Esophagus muscularis mucosa (tissue), 4 donors: ENCODE measurements around the gene YIPF6.

Experiments
- EP300 ChIP-seq: sonication (generic); formaldehyde crosslinking; IDR thresholded peaks from one replicate; pipeline ENCODE4 v1.6.1; 2017; ENCODE audit warnings: antibody characterized with exemption
- POLR2A ChIP-seq: fragments of 450-650 bp; IDR thresholded peaks from one replicate; pipeline ENCODE4 v1.6.1; 2017; ENCODE audit warnings: antibody characterized with exemption, moderate library complexity, mild to moderate bottlenecking, low read depth
- POLR2AphosphoS5 ChIP-seq, 2 donors: sonication (generic); formaldehyde crosslinking; IDR thresholded peaks; one replicate each; pipeline ENCODE4 v1.6.1; 2017; ENCODE audit warnings: antibody characterized with exemption in 2 of 2
- TF ChIP-seq, protein P1 (sequence below), 3 experiments: fragments of 200-600 bp in 2 of 3; fragments of 450-650 bp in 1 of 3; sonication (generic) in 2 of 3; IDR thresholded peaks; one replicate each; pipeline ENCODE4 v1.5.1; 2017 to 2019; ENCODE audit warnings: antibody characterized with exemption in 3 of 3, mild to moderate bottlenecking in 2 of 3, moderate library complexity in 1 of 3

DNA sequence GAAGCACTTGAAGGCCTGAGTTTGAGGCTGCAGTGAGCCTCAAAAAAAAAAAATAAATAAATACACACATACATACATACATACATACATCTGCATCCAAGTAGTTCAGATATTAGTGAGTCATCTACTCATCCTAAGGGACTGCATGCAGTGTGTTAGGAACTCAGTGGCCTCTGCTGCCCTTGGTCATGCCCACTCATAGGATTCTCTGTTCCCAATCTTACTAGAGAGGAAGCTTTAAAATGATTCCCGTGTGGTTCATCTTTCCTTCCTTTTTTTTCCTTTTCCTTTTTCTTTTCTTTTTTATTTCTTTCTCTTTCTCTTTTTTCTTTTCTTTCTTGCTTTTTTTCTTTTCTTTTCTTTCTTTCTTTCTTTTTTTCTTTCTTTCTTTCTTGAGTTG, 10.9 kb upstream of the YIPF6 start:
- TF ChIP-seq, protein P1, sequence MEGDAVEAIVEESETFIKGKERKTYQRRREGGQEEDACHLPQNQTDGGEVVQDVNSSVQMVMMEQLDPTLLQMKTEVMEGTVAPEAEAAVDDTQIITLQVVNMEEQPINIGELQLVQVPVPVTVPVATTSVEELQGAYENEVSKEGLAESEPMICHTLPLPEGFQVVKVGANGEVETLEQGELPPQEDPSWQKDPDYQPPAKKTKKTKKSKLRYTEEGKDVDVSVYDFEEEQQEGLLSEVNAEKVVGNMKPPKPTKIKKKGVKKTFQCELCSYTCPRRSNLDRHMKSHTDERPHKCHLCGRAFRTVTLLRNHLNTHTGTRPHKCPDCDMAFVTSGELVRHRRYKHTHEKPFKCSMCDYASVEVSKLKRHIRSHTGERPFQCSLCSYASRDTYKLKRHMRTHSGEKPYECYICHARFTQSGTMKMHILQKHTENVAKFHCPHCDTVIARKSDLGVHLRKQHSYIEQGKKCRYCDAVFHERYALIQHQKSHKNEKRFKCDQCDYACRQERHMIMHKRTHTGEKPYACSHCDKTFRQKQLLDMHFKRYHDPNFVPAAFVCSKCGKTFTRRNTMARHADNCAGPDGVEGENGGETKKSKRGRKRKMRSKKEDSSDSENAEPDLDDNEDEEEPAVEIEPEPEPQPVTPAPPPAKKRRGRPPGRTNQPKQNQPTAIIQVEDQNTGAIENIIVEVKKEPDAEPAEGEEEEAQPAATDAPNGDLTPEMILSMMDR (IDR thresholded peaks at IDR 0.05): no peak
- TF ChIP-seq POLR2A (no peak), EP300 (no peak), POLR2AphosphoS5 (IDR thresholded peaks at IDR 0.05) (no peak)
